Measurements from ENCODE around the gene CCNJL. TPM values are rescaled to one million over a fixed set of nuclear protein-coding genes. Genes with fewer than 3 reads are reported as not detected.
"Not testable (repeated sequence)": the region's sequence is repeated elsewhere in the genome, so short reads cannot be mapped to it uniquely, and the experiment has no call there.

CCNJL gene
- total RNA-seq, 1 donor from 2014 or later: 11.4 TPM

DNA sequence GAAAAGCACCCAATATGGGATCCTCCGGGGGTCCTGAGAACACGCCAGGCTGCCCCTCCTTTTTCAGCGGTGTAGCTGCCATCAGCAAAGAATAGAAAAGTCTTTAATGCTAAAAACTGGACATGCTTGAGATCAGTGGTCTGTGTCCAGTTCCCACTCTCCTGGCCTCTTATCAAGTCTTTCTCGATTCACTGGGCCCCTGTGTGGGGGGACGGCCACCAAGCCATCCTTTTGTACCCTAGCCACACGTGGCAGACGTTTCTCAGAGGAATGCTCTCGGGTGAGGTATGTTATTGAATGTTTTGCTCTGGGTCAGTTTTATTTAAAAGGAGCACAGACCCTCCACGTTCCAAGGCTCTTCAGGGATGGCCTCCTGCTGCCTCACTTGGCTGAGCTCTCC lies 59.4 kb downstream of the CCNJL start:
- H3K27me3 Mint-ChIP-seq (ENCODE audit: low read depth): no peaks in the 10 kb centered on the region
- peaks cover 19% of the 10 kb centered on the region for H3K36me3 Mint-ChIP-seq (ENCODE audit: low read depth)
- no peaks in the 10 kb centered on the region for H3K9me3 Mint-ChIP-seq (ENCODE audit: low read depth)
- no peaks in the 10 kb centered on the region for H3K4me1 Mint-ChIP-seq (ENCODE audit: low read depth)
- no peak overlapping the region for H3K27ac Mint-ChIP-seq (ENCODE audit: unreplicated experiment)
- no peak overlapping the region for H3K4me3 Mint-ChIP-seq (ENCODE audit: unreplicated experiment)
- TF ChIP-seq, protein P1, sequence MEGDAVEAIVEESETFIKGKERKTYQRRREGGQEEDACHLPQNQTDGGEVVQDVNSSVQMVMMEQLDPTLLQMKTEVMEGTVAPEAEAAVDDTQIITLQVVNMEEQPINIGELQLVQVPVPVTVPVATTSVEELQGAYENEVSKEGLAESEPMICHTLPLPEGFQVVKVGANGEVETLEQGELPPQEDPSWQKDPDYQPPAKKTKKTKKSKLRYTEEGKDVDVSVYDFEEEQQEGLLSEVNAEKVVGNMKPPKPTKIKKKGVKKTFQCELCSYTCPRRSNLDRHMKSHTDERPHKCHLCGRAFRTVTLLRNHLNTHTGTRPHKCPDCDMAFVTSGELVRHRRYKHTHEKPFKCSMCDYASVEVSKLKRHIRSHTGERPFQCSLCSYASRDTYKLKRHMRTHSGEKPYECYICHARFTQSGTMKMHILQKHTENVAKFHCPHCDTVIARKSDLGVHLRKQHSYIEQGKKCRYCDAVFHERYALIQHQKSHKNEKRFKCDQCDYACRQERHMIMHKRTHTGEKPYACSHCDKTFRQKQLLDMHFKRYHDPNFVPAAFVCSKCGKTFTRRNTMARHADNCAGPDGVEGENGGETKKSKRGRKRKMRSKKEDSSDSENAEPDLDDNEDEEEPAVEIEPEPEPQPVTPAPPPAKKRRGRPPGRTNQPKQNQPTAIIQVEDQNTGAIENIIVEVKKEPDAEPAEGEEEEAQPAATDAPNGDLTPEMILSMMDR (IDR thresholded peaks at IDR 0.05): no peak
- DNase-seq (ENCODE audit: low spot score): no peak

DNA sequence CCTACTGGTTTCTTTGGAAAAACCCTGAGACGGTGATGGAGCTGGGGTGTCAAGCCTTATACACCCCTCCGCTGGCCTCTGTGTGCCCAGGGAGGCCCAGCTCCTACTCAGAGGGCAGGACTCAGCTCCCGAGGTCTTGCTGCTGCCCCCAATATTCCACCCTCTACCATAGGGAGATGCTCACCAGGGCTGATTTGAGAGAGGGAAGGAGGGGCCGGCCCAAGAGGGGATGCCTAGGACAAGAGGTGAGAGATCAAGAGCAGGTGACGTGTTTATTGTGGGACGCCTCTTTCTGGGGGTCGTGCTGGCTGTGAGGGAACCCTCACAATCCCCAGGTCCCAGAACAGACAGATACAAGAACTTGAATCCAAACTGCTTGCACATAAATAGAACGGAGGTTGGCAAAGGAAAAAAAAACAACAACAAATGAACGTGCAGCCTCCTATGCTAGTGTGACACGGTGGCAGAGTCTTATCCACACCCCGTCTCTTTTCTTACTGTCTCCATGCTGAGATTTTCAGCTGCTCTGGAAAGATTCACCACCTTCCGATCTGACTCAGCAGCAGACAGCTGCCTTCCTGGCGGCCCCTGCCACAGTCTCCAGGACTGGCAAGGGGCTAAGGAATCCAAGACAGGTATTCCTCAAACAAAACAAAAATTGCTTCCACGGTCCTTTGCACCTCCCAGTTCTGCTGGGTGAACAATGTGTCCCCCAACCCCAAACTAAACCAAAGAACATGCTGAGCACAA lies 60.8 kb downstream of the CCNJL start:
- DNase-seq (ENCODE audit: low spot score): peak; percentile 64
- no peaks in the 10 kb centered on the region for H3K27me3 Mint-ChIP-seq (ENCODE audit: low read depth)
- H3K36me3 Mint-ChIP-seq (ENCODE audit: low read depth): peaks cover 19% of the 10 kb centered on the region
- no peak overlapping the region for H3K4me3 Mint-ChIP-seq (ENCODE audit: unreplicated experiment)
- no peaks in the 10 kb centered on the region for H3K9me3 Mint-ChIP-seq (ENCODE audit: low read depth)
- TF ChIP-seq, protein P1 (IDR thresholded peaks at IDR 0.05): no peak
- H3K4me1 Mint-ChIP-seq (ENCODE audit: low read depth): no peaks in the 10 kb centered on the region
- no peak overlapping the region for H3K27ac Mint-ChIP-seq (ENCODE audit: unreplicated experiment)

DNA sequence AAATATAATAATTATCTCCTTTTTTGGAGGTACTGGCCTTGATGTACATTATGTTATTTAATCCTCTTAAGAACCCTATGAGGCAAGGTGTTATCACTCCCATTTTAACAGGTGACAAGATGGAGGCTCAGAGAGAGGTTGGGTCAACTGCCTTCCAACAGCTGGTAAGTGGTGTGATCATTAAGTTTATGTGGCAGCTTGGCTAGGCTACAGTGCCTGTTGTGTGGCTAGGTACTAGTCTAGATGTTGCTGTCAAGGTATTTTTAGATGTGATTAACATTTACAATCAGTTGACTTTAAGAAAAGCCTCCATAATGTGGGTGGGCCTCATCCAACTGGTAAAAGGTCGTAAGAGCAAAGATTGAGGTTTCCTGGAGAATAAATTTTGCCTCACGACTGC lies 61.5 kb downstream of the CCNJL start:
- H3K36me3 Mint-ChIP-seq (ENCODE audit: low read depth): peaks cover 19% of the 10 kb centered on the region
- no peak for DNase-seq (ENCODE audit: low spot score)
- TF ChIP-seq, protein P1 (IDR thresholded peaks at IDR 0.05): no peak
- no peaks in the 10 kb centered on the region for H3K9me3 Mint-ChIP-seq (ENCODE audit: low read depth)
- no peak overlapping the region for H3K4me3 Mint-ChIP-seq (ENCODE audit: unreplicated experiment)
- H3K27ac Mint-ChIP-seq (ENCODE audit: unreplicated experiment): no peak overlapping the region
- H3K4me1 Mint-ChIP-seq (ENCODE audit: low read depth): no peaks in the 10 kb centered on the region
- no peaks in the 10 kb centered on the region for H3K27me3 Mint-ChIP-seq (ENCODE audit: low read depth)

DNA sequence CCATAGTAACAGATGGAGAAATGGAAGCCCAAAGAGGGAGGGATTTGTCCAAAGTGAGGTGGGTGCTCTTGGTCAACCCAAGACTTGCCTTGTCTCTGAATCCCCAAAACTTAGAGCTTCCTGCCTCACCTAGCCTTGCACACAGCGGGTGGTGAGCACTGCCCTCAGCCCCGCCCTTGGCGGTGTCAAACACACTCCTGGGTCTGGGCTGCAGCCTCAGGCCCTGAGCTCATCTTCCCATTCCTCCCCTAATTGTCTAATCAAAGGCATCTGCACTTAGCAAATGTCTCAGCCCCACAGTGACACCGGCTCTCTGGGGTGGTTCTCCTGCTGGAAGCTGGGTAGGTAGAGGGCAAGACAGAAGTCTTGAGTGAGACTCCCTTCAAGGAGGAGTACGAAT lies 62.1 kb downstream of the CCNJL start:
- H3K9me3 Mint-ChIP-seq (ENCODE audit: low read depth): no peaks in the 10 kb centered on the region
- no peaks in the 10 kb centered on the region for H3K4me1 Mint-ChIP-seq (ENCODE audit: low read depth)
- no peak for DNase-seq (ENCODE audit: low spot score)
- no peak overlapping the region for H3K4me3 Mint-ChIP-seq (ENCODE audit: unreplicated experiment)
- H3K27ac Mint-ChIP-seq (ENCODE audit: unreplicated experiment): no peak overlapping the region
- H3K36me3 Mint-ChIP-seq (ENCODE audit: low read depth): peaks cover 19% of the 10 kb centered on the region
- TF ChIP-seq, protein P1 (IDR thresholded peaks at IDR 0.05): no peak
- H3K27me3 Mint-ChIP-seq (ENCODE audit: low read depth): no peaks in the 10 kb centered on the region

DNA sequence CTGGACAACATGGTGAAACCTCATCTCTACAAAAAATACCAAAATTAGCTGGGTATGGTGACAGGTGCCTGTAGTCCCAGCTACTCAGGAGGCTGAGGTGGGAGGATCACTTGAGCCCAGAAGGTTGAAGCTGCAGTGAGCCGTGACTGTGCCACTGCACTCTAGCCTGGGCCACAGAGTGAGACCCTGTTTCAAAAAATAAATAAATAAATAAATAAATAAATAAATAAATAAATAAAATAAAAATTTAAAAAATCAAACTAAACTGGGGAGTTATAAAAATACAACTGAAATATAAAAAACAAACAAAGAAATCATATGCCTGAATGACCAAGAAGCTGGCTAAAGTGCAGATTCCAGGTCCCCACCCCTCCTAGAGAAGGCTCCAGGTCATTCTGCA lies 62.8 kb downstream of the CCNJL start:
- not testable (repeated sequence) for H3K4me1 Mint-ChIP-seq (ENCODE audit: low read depth); H3K27ac Mint-ChIP-seq (ENCODE audit: unreplicated experiment); H3K4me3 Mint-ChIP-seq (ENCODE audit: unreplicated experiment); H3K9me3 Mint-ChIP-seq (ENCODE audit: low read depth); DNase-seq (ENCODE audit: low spot score); H3K27me3 Mint-ChIP-seq (ENCODE audit: low read depth)
- H3K36me3 Mint-ChIP-seq (ENCODE audit: low read depth): peaks cover 19% of the 10 kb centered on the region

DNA sequence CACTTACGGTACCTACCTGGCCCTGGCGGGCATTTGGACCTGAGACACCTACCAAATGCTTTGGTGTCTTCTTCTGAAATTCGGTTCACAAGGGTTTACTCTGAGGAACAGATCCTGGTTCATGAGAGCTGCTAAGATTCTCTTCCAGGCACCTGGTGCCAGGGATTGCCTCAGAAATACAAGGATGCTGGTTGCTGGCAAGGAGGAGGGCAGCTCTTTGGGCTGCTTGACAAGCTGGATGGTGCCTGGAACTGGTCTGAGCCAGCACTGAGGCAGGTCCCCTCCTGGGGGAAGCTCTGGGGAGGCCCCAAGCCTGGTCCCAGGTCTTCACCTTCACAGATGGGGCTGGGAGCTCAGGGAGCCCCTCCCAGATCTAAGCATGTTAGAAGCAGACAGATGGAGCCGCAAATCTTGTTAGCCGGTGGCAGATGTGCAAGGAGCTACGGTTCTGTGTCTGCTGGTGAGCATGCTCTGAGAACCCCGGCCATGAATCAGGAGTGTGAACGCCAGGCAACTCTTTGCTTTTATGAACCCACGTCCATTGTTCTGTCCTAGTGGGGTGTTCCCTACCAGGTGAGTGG lies 66.8 kb downstream of the CCNJL start:
- no peak for DNase-seq (ENCODE audit: low spot score)
- no peaks in the 10 kb centered on the region for H3K9me3 Mint-ChIP-seq (ENCODE audit: low read depth)
- TF ChIP-seq, protein P1 (IDR thresholded peaks at IDR 0.05): no peak
- H3K4me1 Mint-ChIP-seq (ENCODE audit: low read depth): no peaks in the 10 kb centered on the region
- H3K27me3 Mint-ChIP-seq (ENCODE audit: low read depth): no peaks in the 10 kb centered on the region
- no peak overlapping the region for H3K4me3 Mint-ChIP-seq (ENCODE audit: unreplicated experiment)
- H3K36me3 Mint-ChIP-seq (ENCODE audit: low read depth): no peaks in the 10 kb centered on the region
- no peak overlapping the region for H3K27ac Mint-ChIP-seq (ENCODE audit: unreplicated experiment)
